PC-3 (cell line): Measurements from ENCODE around the gene ATP1B3. TPM values are rescaled to one million over a fixed set of nuclear protein-coding genes. Genes with fewer than 3 reads are reported as not detected.

Experiments
- ATAC-seq: fragments of 200-7000 bp; cut with Tn5 transposase; 2 replicates; pipeline ENCODE4 v1.9.1; 2020; ENCODE audit warnings: mild to moderate bottlenecking, moderate library complexity
- BruUV-seq: library from RNA; stranded (reverse); fragments of 400-500 nt; replicated peaks from 2 replicates; lab custom pipeline; 2021; lab: Mats Ljungman, UMichigan
- CTCF ChIA-PET: fragments of 300-600 bp; sonication (Branson Sonifier 250); formaldehyde crosslinking; loops from one replicate; lab custom pipeline; 2022; ENCODE audit warnings: antibody characterized with exemption; lab: Charles Lee
- POLR2A ChIA-PET: fragments of 300-600 bp; sonication (Branson Sonifier 250); formaldehyde crosslinking; loops from one replicate; lab custom pipeline; 2022; ENCODE audit warnings: antibody characterized with exemption; ENCODE audit not compliant: unreplicated experiment; lab: Charles Lee
- DNase-seq: peaks from one replicate; pipeline ENCODE4 v3.0.0-alpha.2; 2015
- H2AFZ ChIP-seq: fragments of 300-600 bp; sonication (generic); 2 replicates; pipeline ENCODE4 v1.6.0; 2016; ENCODE audit warnings: antibody characterized with exemption, low read length
- H3F3A ChIP-seq: fragments of 300-600 bp; sonication (generic); one replicate; pipeline ENCODE4 v1.6.0; 2017; ENCODE audit warnings: antibody characterized with exemption, low read length, control low read depth, mild to moderate bottlenecking; ENCODE audit not compliant: unreplicated experiment
- H3K27ac ChIP-seq: fragments of 300-600 bp; sonication (generic); 2 replicates; pipeline ENCODE4 v1.5.1; 2016; ENCODE audit warnings: mild to moderate bottlenecking, low read length
- H3K27me3 ChIP-seq: fragments of 300-600 bp; sonication (generic); 2 replicates; pipeline ENCODE4 v1.6.1; 2016; ENCODE audit warnings: low read length, mixed read lengths
- H3K36me3 ChIP-seq: fragments of 300-600 bp; sonication (generic); 2 replicates; pipeline ENCODE4 v1.6.1; 2016; ENCODE audit warnings: low read depth, mixed run types, low read length, mixed read lengths
- H3K4me1 ChIP-seq: fragments of 300-600 bp; sonication (generic); 2 replicates; pipeline ENCODE4 v1.5.1; 2016; ENCODE audit warnings: low read length; ENCODE audit not compliant: insufficient read depth
- H3K4me2 ChIP-seq: fragments of 300-600 bp; sonication (generic); 2 replicates; pipeline ENCODE4 v1.6.0; 2016; ENCODE audit warnings: low read length
- H3K4me3 ChIP-seq: fragments of 300-600 bp; sonication (generic); 2 replicates; pipeline ENCODE4 v1.5.1; 2016; ENCODE audit warnings: mild to moderate bottlenecking, low read length, mixed read lengths
- H3K79me2 ChIP-seq: fragments of 300-600 bp; sonication (generic); 2 replicates; pipeline ENCODE4 v1.6.1; 2017; ENCODE audit warnings: low read length, mixed read lengths
- H3K9ac ChIP-seq: fragments of 300-600 bp; sonication (generic); 2 replicates; pipeline ENCODE4 v1.6.0; 2016; ENCODE audit warnings: mild to moderate bottlenecking, low read length
- H3K9me2 ChIP-seq: fragments of 300-600 bp; sonication (generic); replicated peaks from 2 replicates; pipeline ENCODE4 v1.6.1; 2016; ENCODE audit warnings: mixed run types, low read length, mixed read lengths
- H3K9me3 ChIP-seq: fragments of 300-600 bp; sonication (generic); 2 replicates; pipeline ENCODE4 v1.6.1; 2016; ENCODE audit warnings: low read length, mixed read lengths
- H4K20me1 ChIP-seq: fragments of 300-600 bp; sonication (generic); 2 replicates; pipeline ENCODE4 v1.6.1; 2016; ENCODE audit warnings: low read length, mixed read lengths
- CTCF ChIP-seq: fragments of 300-600 bp; sonication (generic); conservative IDR thresholded peaks from 2 replicates; pipeline ENCODE4 v1.5.1; 2017; ENCODE audit warnings: antibody characterized with exemption, low read depth, mild to moderate bottlenecking, low read length
- EZH2 ChIP-seq: fragments of 300-600 bp; sonication (generic); IDR thresholded peaks from one replicate; pipeline ENCODE4 v1.6.1; 2017; ENCODE audit warnings: antibody characterized with exemption, mild to moderate bottlenecking, low read length; ENCODE audit not compliant: unreplicated experiment
- EZH2phosphoT487 ChIP-seq: fragments of 300-600 bp; sonication (generic); IDR thresholded peaks from 2 replicates; pipeline ENCODE4 v1.6.1; 2018; ENCODE audit warnings: mild to moderate bottlenecking, antibody characterized with exemption, low read length, borderline replicate concordance
- intact Hi-C: fragments of 100-400 bp; cut with micrococcal nuclease; formaldehyde crosslinking; loops from 2 replicates; pipeline ENCODE4 v1.9.0; 2023
- total RNA-seq: library from RNA; depleted of rRNA; stranded (reverse); fragments of >200 nt; gene quantifications from 2 replicates; pipeline ENCODE4 v1.2.3, GENCODE V29; 2014

Gene ATP1B3
- total RNA-seq, 1 experiment from 2014 or later, result 20.6 TPM

- Histone ChIP-seq H3K4me1 (peaks cover 18% of the 10 kb centered on the region), H2AFZ (no peak overlapping the region), H3K9ac (no peak overlapping the region), H4K20me1 (no peaks in the 10 kb centered on the region), H3F3A (no peaks in the 10 kb centered on the region), H3K27ac (no peak overlapping the region), H3K4me2 (no peak overlapping the region), H3K79me2 (no peaks in the 10 kb centered on the region), H3K36me3 (0 out of 2 replicates have a peak, but pooled peaks cover under 1% of the 10 kb centered on the region), H3K9me3 (no peaks in the 10 kb centered on the region), H3K27me3 (no peaks in the 10 kb centered on the region), H3K9me2 (no peaks in the 10 kb centered on the region), H3K4me3 (no peak overlapping the region)
- DNase-seq (no peak), ATAC-seq (peak; percentile 29; the same call in 1 of the 2 replicates)
- no TSS peak for BruUV-seq
- ChIA-PET CTCF (no interaction called here), POLR2A (no interaction called here)
- intact Hi-C loops, result loop anchor here (5.0 kb wide), 2 partner anchors 164 to 319 kb away; no protein-coding TSS in a partner anchor
- TF ChIP-seq EZH2 (no peak), EZH2phosphoT487 (no peak), CTCF (no peak)
Observed at GRCh38 chr3:141963301-141963700, 86.9 kb downstream of the ATP1B3 start.

GRCh38 chr3:141965471-141965870 lies 89.0 kb downstream of the ATP1B3 start:
- TF ChIP-seq CTCF (no peak), EZH2phosphoT487 (no peak), EZH2 (no peak)
- intact Hi-C loops, result no loop called here
- H3K4me1 ChIP-seq, result peaks cover 5% of the 10 kb centered on the region; the same call in 1 of the 2 replicates
- no peak overlapping the region for H3K4me2 ChIP-seq
- ATAC-seq (no peak), DNase-seq (no peak)
- BruUV-seq, result no TSS peak
- H3K36me3 ChIP-seq, result no peaks in the 10 kb centered on the region
- no peak overlapping the region for H3K27ac ChIP-seq
- ChIA-PET CTCF (no interaction called here), POLR2A (no interaction called here)
- H3F3A ChIP-seq, result no peaks in the 10 kb centered on the region
- no peak overlapping the region for H3K4me3 ChIP-seq
- H3K9me2 ChIP-seq, result no peaks in the 10 kb centered on the region
- no peaks in the 10 kb centered on the region for H4K20me1 ChIP-seq
- H3K27me3 ChIP-seq, result no peaks in the 10 kb centered on the region
- no peak overlapping the region for H3K9ac ChIP-seq
- H3K79me2 ChIP-seq, result no peaks in the 10 kb centered on the region
- H2AFZ ChIP-seq, result no peak overlapping the region
- no peaks in the 10 kb centered on the region for H3K9me3 ChIP-seq

- intact Hi-C loops, result no loop called here
- no peaks in the 10 kb centered on the region for H3K9me2 ChIP-seq
- DNase-seq (no peak), ATAC-seq (no peak)
- no TSS peak for BruUV-seq
- H3K27me3 ChIP-seq, result no peaks in the 10 kb centered on the region
- TF ChIP-seq EZH2phosphoT487 (no peak), CTCF (no peak), EZH2 (no peak)
- no peak overlapping the region for H3K27ac ChIP-seq
- H3K79me2 ChIP-seq, result no peaks in the 10 kb centered on the region
- H3K36me3 ChIP-seq, result no peaks in the 10 kb centered on the region
- no peaks in the 10 kb centered on the region for H4K20me1 ChIP-seq
- no peak overlapping the region for H3K4me2 ChIP-seq
- H3F3A ChIP-seq, result no peaks in the 10 kb centered on the region
- H3K4me3 ChIP-seq, result no peak overlapping the region
- no peak overlapping the region for H2AFZ ChIP-seq
- POLR2A ChIA-PET, result no interaction called here
- CTCF ChIA-PET, result no interaction called here
- no peak overlapping the region for H3K9ac ChIP-seq
- H3K9me3 ChIP-seq, result no peaks in the 10 kb centered on the region
- no peaks in the 10 kb centered on the region for H3K4me1 ChIP-seq
Observed at GRCh38 chr3:141969711-141970110, 93.3 kb downstream of the ATP1B3 start.
